ENCODE results near the gene WIPF3. TPM values are rescaled to one million over a fixed set of nuclear protein-coding genes. Genes with fewer than 3 reads are reported as not detected.

The WIPF3 gene
- total RNA-seq, 2 donors from 2014 or later: 5.2 to 7.2 TPM

DNA sequence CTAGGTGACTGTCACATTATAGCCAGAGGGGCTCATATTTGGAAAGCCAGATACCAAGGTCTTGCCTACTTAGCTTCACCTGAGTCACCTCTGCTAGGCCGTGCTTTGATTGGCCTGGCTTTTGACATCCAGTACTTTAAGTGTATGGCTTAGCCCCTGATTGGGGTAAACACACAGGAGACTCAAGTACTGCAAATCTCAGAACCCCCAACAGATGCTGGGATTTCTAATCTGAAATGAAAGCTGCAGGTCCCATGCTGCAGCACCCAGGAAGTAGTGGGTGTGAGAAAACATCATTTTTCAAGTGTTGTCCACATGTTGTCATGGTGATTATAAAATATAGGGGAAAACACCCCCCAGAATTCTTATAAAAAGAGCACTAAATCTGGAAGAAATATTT lies 76.2 kb downstream of the WIPF3 start:
- Histone ChIP-seq H3K36me3 (ENCODE audit: control insufficient read depth, insufficient read depth, low read length) (no peaks in the 10 kb centered on the region), H3K4me3 (ENCODE audit: low read length) (no peak overlapping the region), H3K27ac (ENCODE audit: low read depth, low read length) (no peak overlapping the region), H3K9me3 (ENCODE audit: control insufficient read depth, low read length) (no peaks in the 10 kb centered on the region), H3K27me3 (ENCODE audit: control insufficient read depth, insufficient read depth, low read length, poor library complexity, severe bottlenecking) (no peaks in the 10 kb centered on the region), H3K4me1 (ENCODE audit: control insufficient read depth, insufficient read depth, low read length) (no peaks in the 10 kb centered on the region), H3K9ac (ENCODE audit: extremely low read depth, low read length, poor library complexity, severe bottlenecking) (no peak overlapping the region)
- Mint-ChIP-seq H3K4me1 (peaks cover 9% of the 10 kb centered on the region), H3K27me3 (ENCODE audit: insufficient read depth) (peaks cover 5% of the 10 kb centered on the region), H3K9me3 (no peaks in the 10 kb centered on the region), H3K27ac (no peak overlapping the region), H3K36me3 (ENCODE audit: low read depth) (no peaks in the 10 kb centered on the region), H3K4me3 (no peak overlapping the region)
- DNase-seq: no peak
- TF ChIP-seq, protein P1, sequence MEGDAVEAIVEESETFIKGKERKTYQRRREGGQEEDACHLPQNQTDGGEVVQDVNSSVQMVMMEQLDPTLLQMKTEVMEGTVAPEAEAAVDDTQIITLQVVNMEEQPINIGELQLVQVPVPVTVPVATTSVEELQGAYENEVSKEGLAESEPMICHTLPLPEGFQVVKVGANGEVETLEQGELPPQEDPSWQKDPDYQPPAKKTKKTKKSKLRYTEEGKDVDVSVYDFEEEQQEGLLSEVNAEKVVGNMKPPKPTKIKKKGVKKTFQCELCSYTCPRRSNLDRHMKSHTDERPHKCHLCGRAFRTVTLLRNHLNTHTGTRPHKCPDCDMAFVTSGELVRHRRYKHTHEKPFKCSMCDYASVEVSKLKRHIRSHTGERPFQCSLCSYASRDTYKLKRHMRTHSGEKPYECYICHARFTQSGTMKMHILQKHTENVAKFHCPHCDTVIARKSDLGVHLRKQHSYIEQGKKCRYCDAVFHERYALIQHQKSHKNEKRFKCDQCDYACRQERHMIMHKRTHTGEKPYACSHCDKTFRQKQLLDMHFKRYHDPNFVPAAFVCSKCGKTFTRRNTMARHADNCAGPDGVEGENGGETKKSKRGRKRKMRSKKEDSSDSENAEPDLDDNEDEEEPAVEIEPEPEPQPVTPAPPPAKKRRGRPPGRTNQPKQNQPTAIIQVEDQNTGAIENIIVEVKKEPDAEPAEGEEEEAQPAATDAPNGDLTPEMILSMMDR (conservative IDR thresholded peaks at IDR 0.05): no peak
- WGBS, 2 experiments (ENCODE audit: insufficient coverage in 1 of 2, insufficient read length in 1 of 2): 88 to 89% methylated on average over 1 of the region's 1 CpG

DNA sequence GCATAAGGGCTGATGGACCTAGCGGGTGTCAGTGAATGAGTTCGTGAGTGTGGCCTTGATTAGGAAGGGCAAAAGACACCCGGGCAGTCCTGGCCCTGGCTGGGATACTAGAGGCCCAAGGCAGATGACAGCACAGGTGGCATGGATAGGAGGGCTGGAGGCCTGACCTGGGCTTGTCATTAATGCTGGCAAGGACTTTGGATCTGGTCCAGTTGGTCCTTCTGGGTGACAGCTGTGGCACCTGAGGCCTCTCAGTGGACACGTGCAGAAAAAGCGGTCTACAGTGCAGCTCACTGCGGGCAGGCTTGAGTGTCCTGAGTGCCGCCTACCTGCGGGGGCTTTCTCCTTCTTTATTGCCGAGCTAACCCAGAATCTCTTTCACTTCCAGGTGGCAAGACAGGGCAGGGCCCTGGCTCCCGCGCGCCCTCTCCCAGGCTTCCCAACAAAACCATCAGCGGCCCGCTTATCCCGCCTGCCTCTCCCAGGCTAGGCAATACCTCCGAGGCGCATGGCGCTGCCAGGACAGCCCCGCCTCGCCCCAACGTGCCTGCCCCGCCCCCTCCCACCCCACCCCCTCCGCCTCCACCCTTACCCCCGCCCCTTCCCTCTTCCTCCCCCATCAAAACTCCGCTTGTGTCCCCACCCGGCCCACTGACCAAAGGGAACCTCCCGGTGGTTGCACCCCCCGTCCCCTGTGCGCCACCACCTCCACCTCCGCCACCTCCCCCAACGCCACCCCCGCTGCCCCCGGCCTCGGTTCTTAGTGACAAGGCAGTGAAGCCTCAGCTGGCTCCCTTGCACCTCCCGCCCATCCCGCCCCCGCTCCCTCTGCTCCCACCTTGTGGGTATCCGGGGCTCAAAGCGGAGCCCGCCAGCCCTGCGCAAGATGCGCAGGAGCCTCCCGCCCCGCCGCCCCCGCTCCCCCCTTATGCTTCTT lies 77.4 kb downstream of the WIPF3 start:
- Histone ChIP-seq H3K27ac (ENCODE audit: low read depth, low read length) (no peak overlapping the region), H3K36me3 (ENCODE audit: control insufficient read depth, insufficient read depth, low read length) (no peaks in the 10 kb centered on the region), H3K4me1 (ENCODE audit: control insufficient read depth, insufficient read depth, low read length) (no peaks in the 10 kb centered on the region), H3K27me3 (ENCODE audit: control insufficient read depth, insufficient read depth, low read length, poor library complexity, severe bottlenecking) (no peaks in the 10 kb centered on the region), H3K9me3 (ENCODE audit: control insufficient read depth, low read length) (no peaks in the 10 kb centered on the region), H3K4me3 (ENCODE audit: low read length) (no peak overlapping the region), H3K9ac (ENCODE audit: extremely low read depth, low read length, poor library complexity, severe bottlenecking) (no peak overlapping the region)
- 23 to 62% methylated on average over 7 to 38 of the region's 46 CpGs for WGBS, 2 experiments (ENCODE audit: insufficient coverage in 1 of 2, insufficient read length in 1 of 2)
- no peaks in the 10 kb centered on the region for H3K9me3 Mint-ChIP-seq
- TF ChIP-seq, protein P1 (conservative IDR thresholded peaks at IDR 0.05): no peak
- no peak overlapping the region for H3K27ac Mint-ChIP-seq
- H3K4me3 Mint-ChIP-seq: peak overlapping the region; percentile 58
- peak; percentile 92 for DNase-seq
- peaks cover 5% of the 10 kb centered on the region for H3K27me3 Mint-ChIP-seq (ENCODE audit: insufficient read depth)
- H3K36me3 Mint-ChIP-seq (ENCODE audit: low read depth): no peaks in the 10 kb centered on the region
- peaks cover 7% of the 10 kb centered on the region for H3K4me1 Mint-ChIP-seq

DNA sequence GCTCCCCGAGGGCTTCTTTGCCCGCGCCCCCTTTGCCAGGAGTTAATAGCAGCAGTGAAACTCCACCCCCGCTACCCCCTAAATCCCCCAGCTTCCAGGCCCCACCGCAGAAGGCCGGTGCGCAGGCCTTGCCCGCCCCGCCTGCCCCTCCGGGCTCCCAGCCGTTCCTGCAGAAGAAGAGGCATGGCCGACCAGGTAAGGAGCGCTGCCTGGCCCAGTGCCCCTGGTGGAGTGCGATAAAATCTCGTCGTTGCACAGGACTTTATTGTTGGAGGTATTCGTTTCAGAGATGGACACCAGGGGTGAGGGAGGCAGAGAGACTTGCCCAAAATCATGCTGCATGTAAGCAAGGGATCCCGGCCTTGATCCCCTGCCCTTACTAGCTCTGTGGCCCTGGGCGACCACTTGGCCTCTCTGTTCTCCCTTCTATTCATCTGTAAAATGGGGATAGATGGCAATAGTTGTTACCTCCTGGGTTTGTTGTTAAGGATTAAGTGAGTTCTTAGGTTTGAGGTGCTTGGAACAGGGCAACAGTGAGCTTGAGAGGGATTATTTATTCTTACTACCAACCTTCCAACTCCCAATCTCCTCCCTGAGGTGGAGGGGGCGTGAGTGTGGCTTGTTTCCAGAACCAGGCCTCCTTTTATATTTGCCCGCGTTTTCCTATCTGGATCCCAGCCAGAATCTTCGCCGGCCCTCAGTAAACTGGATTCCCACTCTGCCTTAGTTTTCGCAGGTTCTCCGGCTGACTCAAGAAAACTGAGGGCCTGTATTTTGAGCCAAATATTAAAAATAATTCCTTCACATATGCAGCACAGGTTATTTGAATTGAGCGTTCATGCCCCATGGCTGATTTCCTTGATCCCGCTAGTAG lies 78.3 kb downstream of the WIPF3 start:
- TF ChIP-seq, protein P1 (conservative IDR thresholded peaks at IDR 0.05): peak; percentile 58
- Histone ChIP-seq H3K4me3 (ENCODE audit: low read length) (no peak overlapping the region), H3K27me3 (ENCODE audit: control insufficient read depth, insufficient read depth, low read length, poor library complexity, severe bottlenecking) (no peaks in the 10 kb centered on the region), H3K36me3 (ENCODE audit: control insufficient read depth, insufficient read depth, low read length) (no peaks in the 10 kb centered on the region), H3K9me3 (ENCODE audit: control insufficient read depth, low read length) (no peaks in the 10 kb centered on the region), H3K27ac (ENCODE audit: low read depth, low read length) (no peak overlapping the region), H3K9ac (ENCODE audit: extremely low read depth, low read length, poor library complexity, severe bottlenecking) (no peak overlapping the region), H3K4me1 (ENCODE audit: control insufficient read depth, insufficient read depth, low read length) (no peaks in the 10 kb centered on the region)
- Mint-ChIP-seq H3K9me3 (no peaks in the 10 kb centered on the region), H3K27me3 (ENCODE audit: insufficient read depth) (peaks cover 5% of the 10 kb centered on the region), H3K4me3 (peak overlapping the region; percentile 58), H3K27ac (no peak overlapping the region), H3K4me1 (peaks cover 5% of the 10 kb centered on the region), H3K36me3 (ENCODE audit: low read depth) (no peaks in the 10 kb centered on the region)
- WGBS, 2 experiments (ENCODE audit: insufficient coverage in 1 of 2, insufficient read length in 1 of 2): 50 to 52% methylated on average over 14 to 28 of the region's 28 CpGs
- peak; percentile 90 for DNase-seq

All from endodermal cell (in vitro differentiated cells).